Activated T-cell treated with anti-CD3 and anti-CD28 coated beads, Interleukin-2, amount 50 U/mL, for 24 hours (primary cell): ENCODE data around the gene DENND1A.
"Not testable (repeated sequence)": the region's sequence is repeated elsewhere in the genome, so short reads cannot be mapped to it uniquely, and the experiment has no call there.

Source experiments
- DNase-seq: peaks from one replicate; pipeline ENCODE4 v3.0.0-alpha.2; 2020
- H3K27ac Mint-ChIP-seq: 2 replicates; pipeline ENCODE4 v1.8.0; 2020; ENCODE audit warnings: mild to moderate bottlenecking, mixed read lengths
- H3K27me3 Mint-ChIP-seq: 2 replicates; pipeline ENCODE4 v1.8.0; 2020; ENCODE audit warnings: mixed read lengths
- H3K36me3 Mint-ChIP-seq: 2 replicates; pipeline ENCODE4 v1.8.0; 2020; ENCODE audit warnings: low read depth, mixed read lengths
- H3K4me1 Mint-ChIP-seq: 2 replicates; pipeline ENCODE4 v1.8.0; 2020; ENCODE audit warnings: low read depth, mixed read lengths
- H3K4me3 Mint-ChIP-seq: 2 replicates; pipeline ENCODE4 v1.8.0; 2020; ENCODE audit warnings: mild to moderate bottlenecking, moderate library complexity, mixed read lengths
- H3K9me3 Mint-ChIP-seq: 2 replicates; pipeline ENCODE4 v1.8.0; 2020; ENCODE audit warnings: mixed read lengths

Gene DENND1A

DNA sequence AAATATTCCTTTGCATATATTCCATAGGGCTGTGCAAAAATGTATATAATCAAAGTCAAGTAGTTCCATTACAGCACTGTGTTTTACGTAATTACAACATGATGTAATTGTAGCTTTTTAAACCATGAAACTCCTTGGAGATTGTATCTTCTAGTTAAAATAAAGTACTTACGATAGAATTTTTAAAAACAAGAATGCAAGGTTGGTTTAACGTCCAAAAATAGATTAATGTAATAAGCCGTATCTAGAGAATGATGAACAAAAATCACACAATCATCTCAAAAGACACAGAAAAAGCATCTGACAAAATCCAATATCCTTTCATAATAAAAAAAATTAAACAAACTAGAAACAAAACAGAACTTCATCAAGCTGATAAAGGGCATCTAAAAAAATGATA, 86.2 kb downstream of the DENND1A start:
- Mint-ChIP-seq H3K27ac (no peak overlapping the region), H3K4me3 (no peak overlapping the region), H3K4me1 (peaks cover 2% of the 10 kb centered on the region), H3K9me3 (peaks cover 29% of the 10 kb centered on the region), H3K27me3 (no peaks in the 10 kb centered on the region), H3K36me3 (peaks cover 75% of the 10 kb centered on the region)
- no peak for DNase-seq

DNA sequence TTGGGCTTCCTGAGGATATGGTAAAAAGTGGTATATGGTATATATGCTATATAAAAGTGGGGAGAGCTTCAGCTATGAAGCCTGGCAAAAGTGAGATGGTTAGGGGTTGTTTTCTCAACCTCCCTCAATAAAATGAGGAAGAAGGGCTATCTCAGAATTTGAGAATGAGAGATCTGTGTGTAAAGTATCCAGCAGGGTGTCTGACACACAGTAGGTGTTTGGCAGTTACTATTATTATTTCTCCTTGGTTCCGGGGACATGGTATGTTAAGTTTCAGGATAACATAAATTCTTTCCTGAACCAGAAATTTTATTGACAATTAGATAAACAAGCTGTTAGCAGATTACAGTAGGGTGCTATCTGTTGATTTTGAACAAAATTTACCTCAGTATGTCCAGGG, 94.1 kb downstream of the DENND1A start:
- H3K9me3 Mint-ChIP-seq, result peaks cover 13% of the 10 kb centered on the region
- H3K4me1 Mint-ChIP-seq, result peaks cover 23% of the 10 kb centered on the region
- H3K27ac Mint-ChIP-seq, result no peak overlapping the region
- no peaks in the 10 kb centered on the region for H3K27me3 Mint-ChIP-seq
- no peak overlapping the region for H3K4me3 Mint-ChIP-seq
- H3K36me3 Mint-ChIP-seq, result peaks cover 27% of the 10 kb centered on the region
- DNase-seq, result no peak

DNA sequence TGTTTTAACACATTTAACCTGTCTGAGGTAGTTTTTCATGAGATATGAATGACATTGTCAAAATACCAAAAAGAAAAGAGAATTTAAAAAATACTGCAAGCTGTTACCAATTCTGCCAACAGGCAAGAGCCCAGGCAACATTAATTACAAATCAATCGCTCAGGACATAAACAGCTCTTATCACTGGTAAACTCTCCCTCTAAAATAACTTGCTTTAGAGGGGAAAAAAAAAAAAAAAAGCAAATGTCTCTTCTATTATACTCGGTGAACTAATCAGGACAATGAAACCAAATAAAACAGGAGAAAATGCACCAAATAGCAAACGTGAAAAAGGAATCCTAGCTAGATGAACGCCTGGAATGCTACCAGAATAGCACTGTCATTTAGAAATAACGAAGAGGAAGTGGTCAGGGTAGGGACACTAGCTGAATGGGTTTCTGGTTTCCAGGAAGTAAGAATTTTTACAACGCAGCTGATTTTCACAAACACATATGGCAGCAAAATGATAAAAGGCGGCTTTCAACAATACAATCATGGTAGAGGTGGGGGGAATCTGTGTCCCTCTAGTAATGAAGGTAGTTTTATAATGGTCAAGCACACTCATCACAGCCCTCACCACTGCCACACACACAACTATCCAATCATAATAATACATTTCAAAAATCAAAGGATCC, 94.9 kb downstream of the DENND1A start:
- H3K4me1 Mint-ChIP-seq, result peaks cover 23% of the 10 kb centered on the region
- peaks cover 29% of the 10 kb centered on the region for H3K36me3 Mint-ChIP-seq
- H3K9me3 Mint-ChIP-seq, result peaks cover 16% of the 10 kb centered on the region
- H3K27ac Mint-ChIP-seq, result no peak overlapping the region
- DNase-seq, result no peak
- no peak overlapping the region for H3K4me3 Mint-ChIP-seq
- H3K27me3 Mint-ChIP-seq, result no peaks in the 10 kb centered on the region

DNA sequence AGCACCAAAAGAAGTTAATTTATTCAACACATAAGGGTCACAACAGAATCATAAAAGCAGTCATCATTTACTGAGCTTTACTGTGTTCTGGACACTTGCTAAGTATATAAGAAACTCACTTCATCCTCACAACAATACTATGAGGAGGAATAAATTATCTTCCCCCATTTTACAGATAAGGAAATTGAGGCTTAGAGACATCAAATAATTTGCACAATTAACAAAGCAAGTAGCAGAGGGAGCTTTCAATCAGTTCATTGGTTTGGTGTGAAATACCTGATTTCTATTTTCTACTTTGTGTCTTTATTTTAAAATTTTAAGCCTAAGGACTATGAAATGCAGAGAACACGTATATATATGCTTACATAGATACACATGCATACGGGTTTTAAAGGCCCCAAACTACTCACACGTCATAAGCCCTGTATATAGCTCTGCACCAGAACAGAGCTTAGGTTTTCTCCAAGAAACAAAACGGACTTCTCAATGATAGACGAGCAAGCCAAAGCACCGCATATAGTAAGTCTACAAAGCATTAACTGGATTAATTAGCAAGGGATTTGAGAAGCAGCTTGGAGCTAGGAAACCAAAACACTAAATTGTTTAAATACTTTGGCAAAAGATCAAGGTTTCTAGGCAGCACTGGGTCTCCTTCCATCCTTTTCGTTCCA, 95.6 kb downstream of the DENND1A start:
- no peak overlapping the region for H3K27ac Mint-ChIP-seq
- H3K4me3 Mint-ChIP-seq, result no peak overlapping the region
- no peak for DNase-seq
- no peaks in the 10 kb centered on the region for H3K27me3 Mint-ChIP-seq
- peaks cover 23% of the 10 kb centered on the region for H3K9me3 Mint-ChIP-seq
- H3K36me3 Mint-ChIP-seq, result peaks cover 34% of the 10 kb centered on the region
- H3K4me1 Mint-ChIP-seq, result peaks cover 23% of the 10 kb centered on the region

DNA sequence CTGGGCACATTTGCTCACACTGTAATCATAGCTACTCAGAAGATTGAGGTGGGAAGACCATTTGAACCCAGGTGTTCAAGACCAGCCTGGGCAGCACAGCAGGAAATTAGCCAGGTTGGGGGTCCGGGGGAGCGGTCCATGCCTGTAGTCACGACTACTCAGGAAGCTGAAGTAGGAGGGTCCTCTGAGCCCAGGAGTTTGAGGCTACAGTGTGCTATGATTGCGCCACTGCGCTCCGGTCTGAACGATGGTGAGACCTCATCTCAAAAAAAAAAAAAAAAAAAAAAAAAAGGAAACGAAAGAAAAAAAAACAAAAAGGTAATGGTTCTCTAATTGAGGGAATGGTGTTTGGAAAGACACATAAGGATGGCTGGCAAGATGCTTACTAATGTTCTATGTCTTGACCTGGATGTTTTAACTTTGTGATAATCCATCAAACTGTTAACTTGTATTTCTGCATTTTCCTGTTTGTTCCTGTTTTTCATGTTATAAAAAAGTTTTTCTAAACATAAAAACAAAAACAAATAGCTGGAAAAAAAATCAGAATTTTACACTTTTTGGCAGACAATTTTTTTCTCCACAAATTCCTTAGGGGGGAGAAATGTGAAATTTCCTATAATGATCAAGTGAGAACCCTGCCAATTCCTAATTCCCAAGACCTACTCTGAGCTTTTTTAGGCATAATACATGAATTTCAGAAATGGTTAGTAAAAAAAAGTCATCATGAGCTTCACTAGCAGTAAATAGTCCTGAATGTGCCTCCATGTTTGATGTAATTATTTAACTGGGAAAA, 96.9 kb downstream of the DENND1A start:
- no peak overlapping the region for H3K27ac Mint-ChIP-seq
- H3K36me3 Mint-ChIP-seq, result peaks cover 45% of the 10 kb centered on the region
- no peak for DNase-seq

DNA sequence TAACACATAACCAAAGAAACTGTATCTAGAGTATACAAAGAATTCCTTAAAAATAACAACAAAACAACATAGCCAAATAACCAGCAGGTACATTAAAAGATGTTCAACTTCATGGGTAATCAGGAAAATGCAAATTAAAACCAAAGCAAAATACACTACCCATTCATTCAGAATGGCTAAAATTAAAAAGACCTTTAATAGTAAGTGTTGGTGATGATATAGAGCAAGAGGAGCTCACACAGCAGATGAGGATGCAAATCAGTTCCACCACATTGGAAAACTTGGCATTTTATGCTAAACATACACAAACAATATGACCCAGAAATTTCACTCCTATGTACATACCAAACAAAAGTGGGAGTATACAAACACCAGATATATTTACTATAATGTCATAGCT, 97.8 kb downstream of the DENND1A start:
- no peaks in the 10 kb centered on the region for H3K27me3 Mint-ChIP-seq
- H3K36me3 Mint-ChIP-seq, result peaks cover 53% of the 10 kb centered on the region
- peaks cover 42% of the 10 kb centered on the region for H3K9me3 Mint-ChIP-seq
- DNase-seq, result no peak
- no peak overlapping the region for H3K27ac Mint-ChIP-seq
- peaks cover 23% of the 10 kb centered on the region for H3K4me1 Mint-ChIP-seq
- H3K4me3 Mint-ChIP-seq, result no peak overlapping the region

More for the DNA sequence above, 96.9 kb downstream of the DENND1A start:
- Mint-ChIP-seq H3K27me3 (no peaks in the 10 kb centered on the region), H3K4me3 (no peak overlapping the region), H3K9me3 (peaks cover 35% of the 10 kb centered on the region), H3K4me1 (peaks cover 23% of the 10 kb centered on the region)

DNA sequence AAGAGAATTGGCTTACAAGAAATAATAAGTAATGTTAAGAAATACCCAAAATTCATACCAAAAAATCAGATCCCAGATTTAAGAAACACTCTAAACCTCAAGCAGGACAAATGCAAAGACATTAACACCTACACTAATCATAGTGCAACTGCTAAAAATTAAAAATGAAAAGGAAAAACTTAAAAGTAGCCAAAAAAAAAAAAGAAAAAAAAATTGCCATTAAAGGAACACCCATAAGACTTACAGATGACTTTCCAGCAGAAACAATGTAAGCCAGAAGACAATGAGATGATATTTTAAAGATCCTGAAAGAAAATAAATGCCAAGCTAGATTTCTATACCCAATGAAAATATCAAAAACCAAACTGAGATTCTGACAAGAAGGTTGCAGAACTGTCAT, 101.5 kb downstream of the DENND1A start:
- H3K4me3 Mint-ChIP-seq, result no peak overlapping the region
- no peak overlapping the region for H3K27ac Mint-ChIP-seq
- peaks cover 56% of the 10 kb centered on the region for H3K36me3 Mint-ChIP-seq
- DNase-seq, result no peak
- peaks cover 6% of the 10 kb centered on the region for H3K4me1 Mint-ChIP-seq
- peaks cover 42% of the 10 kb centered on the region for H3K9me3 Mint-ChIP-seq
- no peaks in the 10 kb centered on the region for H3K27me3 Mint-ChIP-seq

DNA sequence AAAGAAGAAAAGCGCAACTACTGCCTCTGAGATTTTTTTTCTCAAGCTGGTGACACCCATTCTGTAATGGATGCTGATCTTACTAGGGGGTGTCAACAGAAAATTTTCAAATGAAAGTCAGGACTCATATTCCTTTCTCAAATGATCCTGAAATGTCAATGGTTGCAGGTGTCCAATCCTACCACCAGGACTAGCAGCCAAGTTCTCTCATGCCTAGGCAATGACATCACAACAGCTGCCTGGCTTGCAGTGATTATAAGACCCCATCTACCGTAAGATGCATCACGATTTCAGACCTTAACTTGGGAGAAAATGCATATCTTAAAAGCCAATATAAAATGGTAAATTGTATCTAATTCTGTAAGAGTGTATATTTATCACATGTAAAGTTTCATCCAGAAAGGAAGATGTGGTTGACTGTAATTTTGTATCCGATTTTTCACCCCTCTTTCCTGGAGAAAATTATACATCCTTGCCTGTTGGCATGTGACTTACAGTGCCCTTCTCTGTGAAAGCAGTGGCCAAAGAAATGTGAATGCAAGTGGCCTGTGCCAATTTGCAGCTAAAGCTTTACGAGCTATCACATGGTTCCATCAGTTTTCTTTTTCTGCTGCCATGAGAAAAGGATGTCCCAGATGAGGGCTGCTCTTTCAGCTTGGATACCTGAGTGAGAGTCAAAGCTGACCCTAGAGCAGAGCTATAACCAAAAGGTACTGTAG, 104.4 kb downstream of the DENND1A start:
- no peak overlapping the region for H3K27ac Mint-ChIP-seq
- DNase-seq, result no peak
- H3K9me3 Mint-ChIP-seq, result peaks cover 28% of the 10 kb centered on the region
- H3K4me1 Mint-ChIP-seq, result peaks cover 7% of the 10 kb centered on the region
- peaks cover 36% of the 10 kb centered on the region for H3K36me3 Mint-ChIP-seq
- no peaks in the 10 kb centered on the region for H3K27me3 Mint-ChIP-seq
- no peak overlapping the region for H3K4me3 Mint-ChIP-seq

DNA sequence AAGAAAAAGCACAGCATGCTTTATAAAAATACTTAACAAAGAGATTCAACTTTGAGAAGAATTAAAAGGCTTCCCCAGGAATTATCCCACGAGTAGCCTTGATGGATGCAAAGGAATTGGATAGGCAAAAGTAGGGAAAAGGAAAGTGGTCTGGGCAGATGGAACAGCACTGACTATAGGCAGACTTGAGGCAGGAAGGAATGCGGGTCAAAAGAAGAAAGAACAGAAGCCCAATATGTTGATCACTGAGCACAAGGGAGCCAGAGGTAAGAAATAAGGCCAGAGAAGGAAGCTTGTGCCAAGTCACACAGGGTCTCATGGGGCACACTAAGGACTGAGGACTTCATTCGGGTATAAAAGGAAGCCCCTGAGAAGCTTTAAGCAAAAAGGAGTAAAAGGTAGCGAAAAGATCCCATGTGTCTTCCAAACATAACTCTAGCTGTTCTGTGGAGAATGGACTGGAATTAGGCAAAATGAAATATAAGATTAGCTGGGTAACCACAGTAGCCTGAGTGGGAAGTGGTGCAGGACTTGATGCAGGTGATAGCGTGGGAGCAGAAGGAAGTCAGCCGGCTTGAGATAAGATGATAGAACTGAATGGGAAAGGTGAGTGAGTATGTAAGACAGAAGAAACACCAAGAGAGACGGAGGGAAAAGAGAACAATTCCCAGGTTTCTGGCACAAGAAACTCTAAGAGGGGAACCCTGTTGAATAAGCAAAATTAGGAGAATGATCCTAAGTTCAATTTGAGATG, 106.6 kb downstream of the DENND1A start:
- Mint-ChIP-seq H3K4me3 (no peak overlapping the region), H3K36me3 (peaks cover 22% of the 10 kb centered on the region), H3K9me3 (peaks cover 10% of the 10 kb centered on the region), H3K4me1 (peaks cover 7% of the 10 kb centered on the region), H3K27ac (no peak overlapping the region), H3K27me3 (no peaks in the 10 kb centered on the region)
- no peak for DNase-seq

DNA sequence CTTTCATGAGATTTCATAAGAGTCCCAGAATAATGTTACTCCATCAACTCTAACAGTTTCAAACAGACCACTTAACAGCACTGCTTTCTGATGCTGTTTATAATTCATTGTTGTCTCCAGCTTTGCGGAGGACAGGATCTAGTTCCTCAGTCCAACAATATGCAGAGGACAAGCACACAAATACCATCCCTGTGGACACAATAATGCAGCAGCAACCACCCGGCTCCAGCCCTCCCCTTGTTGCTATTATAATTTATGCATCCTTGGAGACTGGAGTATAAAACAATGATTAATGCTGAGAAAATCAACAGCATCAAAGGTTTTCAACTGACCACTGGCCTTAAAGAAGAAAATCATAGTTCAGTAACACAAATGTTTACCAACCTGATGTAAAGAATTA, 108.3 kb downstream of the DENND1A start:
- no peaks in the 10 kb centered on the region for H3K27me3 Mint-ChIP-seq
- no peak overlapping the region for H3K27ac Mint-ChIP-seq
- peaks cover 10% of the 10 kb centered on the region for H3K4me1 Mint-ChIP-seq
- no peaks in the 10 kb centered on the region for H3K9me3 Mint-ChIP-seq
- H3K4me3 Mint-ChIP-seq, result no peak overlapping the region
- H3K36me3 Mint-ChIP-seq, result peaks cover 10% of the 10 kb centered on the region
- no peak for DNase-seq

DNA sequence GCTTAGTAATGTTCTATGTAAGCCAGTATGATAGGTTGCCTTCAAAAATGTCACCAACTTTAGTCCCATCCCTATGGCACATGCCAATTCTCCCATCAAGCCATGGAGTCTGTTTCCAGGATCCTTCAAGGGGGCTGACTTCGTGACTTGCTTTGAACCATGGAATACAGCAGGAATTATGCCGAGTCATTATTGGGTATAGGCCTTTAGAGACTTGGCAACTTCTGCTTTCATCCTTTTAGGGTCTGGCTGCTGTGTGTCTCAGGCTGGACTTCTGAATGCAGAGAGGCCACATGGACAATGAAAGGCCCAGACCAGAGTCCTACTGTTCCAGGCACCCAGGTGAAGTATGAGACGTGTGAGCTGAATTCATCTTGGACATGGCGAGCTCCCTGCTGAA, 109.8 kb downstream of the DENND1A start:
- H3K27me3 Mint-ChIP-seq, result no peaks in the 10 kb centered on the region
- H3K4me3 Mint-ChIP-seq, result no peak overlapping the region
- no peak overlapping the region for H3K27ac Mint-ChIP-seq
- peaks cover 6% of the 10 kb centered on the region for H3K36me3 Mint-ChIP-seq
- DNase-seq, result no peak
- H3K4me1 Mint-ChIP-seq, result peaks cover 10% of the 10 kb centered on the region
- H3K9me3 Mint-ChIP-seq, result no peaks in the 10 kb centered on the region

DNA sequence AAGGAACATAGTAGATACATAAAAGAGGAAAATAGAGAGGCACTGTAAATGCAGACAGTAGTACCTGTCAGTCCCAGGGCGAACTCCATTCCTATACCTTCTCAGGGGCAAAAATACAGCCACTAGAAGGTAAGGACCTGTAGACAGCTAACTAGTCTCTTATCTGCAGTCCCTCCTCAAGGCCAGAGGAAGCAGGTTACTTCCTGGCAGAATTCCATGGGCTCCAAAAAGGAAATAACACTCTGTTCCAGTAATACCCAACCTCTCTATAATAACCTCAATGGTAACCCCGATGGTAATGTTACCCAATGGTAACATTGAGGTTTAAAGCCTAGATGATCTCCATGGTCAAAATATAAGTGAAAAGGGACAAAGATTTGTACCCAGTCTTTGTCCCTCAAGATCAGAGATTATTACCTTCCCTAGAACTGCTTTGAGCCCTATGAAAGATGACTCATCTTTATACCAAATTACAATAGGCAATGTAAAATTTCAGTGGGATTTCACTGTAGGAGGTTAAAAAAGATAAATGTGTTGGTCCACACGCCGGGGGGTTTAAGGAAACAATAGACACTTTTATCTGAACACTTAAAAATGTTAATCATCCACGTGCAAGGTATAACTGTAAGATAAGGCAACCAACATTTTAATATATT, 113.0 kb downstream of the DENND1A start:
- Mint-ChIP-seq H3K27ac (no peak overlapping the region), H3K4me1 (peaks cover 3% of the 10 kb centered on the region), H3K36me3 (peaks cover 6% of the 10 kb centered on the region), H3K9me3 (no peaks in the 10 kb centered on the region), H3K4me3 (no peak overlapping the region), H3K27me3 (no peaks in the 10 kb centered on the region)
- no peak for DNase-seq

DNA sequence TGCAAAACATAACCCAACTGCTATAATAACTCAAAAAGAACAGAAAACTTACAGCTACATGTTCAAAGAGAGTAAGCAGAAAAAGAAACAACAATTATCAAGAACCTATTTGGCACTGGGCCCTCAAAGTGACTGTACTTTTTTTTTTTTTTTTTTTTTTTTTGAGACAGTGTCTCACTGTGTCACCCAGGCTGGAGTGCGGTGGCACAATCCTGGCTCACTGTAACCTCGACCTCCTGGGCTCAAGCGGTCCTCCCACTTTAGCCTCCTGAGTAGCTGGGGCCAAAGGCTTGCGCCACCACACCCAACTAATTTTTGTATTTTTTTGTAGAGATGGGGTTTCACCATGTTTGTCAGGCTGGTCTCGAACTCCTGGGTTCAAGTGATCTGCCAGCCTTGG, 114.1 kb downstream of the DENND1A start:
- H3K27ac Mint-ChIP-seq, H3K4me1 Mint-ChIP-seq, H3K36me3 Mint-ChIP-seq: not testable (repeated sequence)

More for the DNA sequence above, 114.1 kb downstream of the DENND1A start:
- DNase-seq, H3K27me3 Mint-ChIP-seq, H3K4me3 Mint-ChIP-seq, H3K9me3 Mint-ChIP-seq: not testable (repeated sequence)
